NCI-H2029 treated with DMSO at 0.1 percent for 48 hours (cell line): Measurements from ENCODE around the gene DOHH.
"Not testable (repeated sequence)": the region's sequence is repeated elsewhere in the genome, so short reads cannot be mapped to it uniquely, and the experiment has no call there.

ENCODE experiments used
- DNase-seq: peaks from one replicate; lab custom pipeline; 2025; lab: John Stamatoyannopoulos, UW

Gene DOHH

DNA sequence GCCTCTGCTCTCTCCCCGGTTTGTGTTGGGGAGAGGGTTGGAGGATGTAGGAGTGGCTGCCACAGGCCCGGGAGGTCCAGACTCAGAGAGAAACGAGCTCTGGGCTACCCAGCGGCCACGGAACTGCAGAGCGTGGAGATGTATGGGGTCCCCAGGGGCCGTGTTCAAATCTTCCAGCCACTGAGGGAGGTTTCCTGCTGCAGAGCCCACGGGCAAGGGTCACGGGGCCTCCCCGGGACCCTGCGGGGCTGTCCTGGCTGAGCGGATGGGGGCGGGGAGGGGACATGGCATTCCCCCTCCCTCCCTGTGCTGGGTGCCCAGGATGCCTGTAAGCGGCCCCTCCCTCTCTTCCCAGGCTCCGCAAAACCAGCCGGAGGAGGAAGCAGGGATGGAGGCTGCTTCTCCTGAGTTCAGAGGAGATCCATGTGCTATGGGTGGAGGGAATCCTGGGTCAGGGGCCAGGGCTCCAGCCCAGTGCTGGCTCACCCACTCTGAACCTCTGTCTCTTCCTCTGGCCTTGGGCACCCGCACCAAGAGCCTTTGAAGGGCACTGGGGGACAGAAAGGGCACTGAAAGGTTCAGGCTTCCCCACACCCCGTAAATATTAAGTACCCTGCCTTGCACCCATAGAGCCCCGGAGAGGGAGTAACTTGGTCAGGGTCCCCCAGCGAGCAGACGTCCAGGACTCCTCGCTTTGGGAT is 42.8 kb downstream of the DOHH start:
- no peak for DNase-seq

DNA sequence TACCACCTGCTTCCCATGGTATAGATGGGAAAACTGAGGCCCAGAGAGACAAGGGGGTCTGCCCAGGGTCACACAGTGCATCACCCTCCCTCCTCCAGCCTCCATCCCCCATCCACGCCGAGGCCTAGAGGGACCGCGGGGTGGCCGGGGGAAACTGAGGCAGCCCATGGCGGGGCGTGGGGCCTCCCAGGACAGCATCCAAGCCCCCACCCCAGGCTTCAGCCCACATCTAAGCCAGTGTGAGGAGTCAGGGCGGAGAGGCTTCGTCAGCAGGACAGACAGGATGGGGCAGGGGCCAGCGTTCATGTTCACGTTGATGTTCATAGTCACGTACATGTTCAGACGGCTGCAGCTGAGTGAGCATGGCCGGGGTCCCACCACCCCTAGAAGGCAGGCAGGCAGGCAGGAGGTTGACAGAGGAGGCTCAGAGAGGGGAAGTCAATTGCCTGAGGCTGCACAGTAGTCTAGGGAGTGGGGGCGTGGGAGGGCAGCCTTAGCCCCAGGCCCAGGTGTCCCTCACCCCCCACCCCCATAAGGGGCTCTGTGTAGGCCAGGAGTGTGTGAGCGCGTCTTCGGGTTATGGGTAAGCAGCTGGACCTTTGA is 43.4 kb downstream of the DOHH start:
- no peak for DNase-seq

- DNase-seq, result no peak
Measured at GRCh38 chr19:3455960-3456601, 44.4 kb downstream of the DOHH start.

DNA sequence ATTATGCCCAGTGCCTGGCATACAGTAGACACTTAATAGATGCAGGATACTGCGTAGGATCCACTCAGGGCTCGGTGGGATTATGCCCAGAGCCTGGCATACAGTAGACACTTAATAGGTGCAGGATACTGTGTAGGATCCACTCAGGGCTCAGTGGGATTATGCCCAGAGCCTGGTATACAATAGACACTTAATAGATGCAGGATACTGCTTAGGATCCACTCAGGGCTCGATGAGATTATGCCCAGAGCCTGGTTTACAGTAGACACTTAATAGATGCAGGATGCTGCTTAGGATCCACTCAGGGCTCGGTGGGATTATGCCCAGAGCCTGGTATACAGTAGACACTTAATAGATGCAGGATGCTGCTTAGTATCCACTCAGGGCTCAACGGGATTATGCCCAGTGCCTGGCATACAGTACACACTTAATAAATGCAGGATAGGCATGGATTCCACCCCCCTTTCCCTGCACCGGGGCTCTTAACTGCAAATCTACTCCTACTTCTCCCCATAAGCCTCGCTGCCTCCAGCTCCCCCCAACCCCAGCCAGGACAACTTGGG is 45.0 kb downstream of the DOHH start:
- no peak for DNase-seq

DNA sequence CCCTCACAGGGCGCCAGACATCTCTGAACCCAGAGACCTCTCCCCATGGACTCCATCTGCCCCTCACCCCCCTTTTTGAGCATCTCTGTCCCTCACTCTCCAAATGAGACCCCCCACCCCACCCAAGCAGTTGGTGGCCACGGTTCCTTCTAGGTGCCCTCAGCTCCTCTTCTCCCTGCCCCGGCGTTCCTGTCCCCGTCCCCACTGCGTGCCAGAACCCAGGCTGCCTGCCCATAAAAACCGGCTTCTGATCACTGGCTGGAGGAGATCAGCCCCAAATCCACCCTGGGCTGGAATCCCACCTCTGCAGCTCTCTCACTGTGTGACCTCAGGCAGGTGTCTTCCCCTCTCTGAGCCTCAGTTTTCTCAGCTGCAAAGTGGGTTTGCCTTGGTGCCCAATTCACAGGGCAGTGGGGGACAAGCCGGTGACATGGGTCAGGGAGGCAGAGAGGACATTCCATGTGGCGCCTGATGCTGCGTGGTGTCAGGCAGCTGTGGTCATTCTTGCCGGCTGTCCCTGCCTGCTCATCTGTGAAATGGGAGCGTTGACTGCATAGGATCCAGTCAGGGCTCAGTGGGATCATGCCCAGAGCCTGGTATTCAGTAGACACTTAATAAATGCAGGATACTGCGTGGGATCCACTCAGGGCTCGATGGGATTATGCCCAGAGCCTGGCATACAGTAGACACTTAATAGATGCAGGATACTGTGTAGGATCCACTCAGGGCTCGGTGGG is 45.6 kb downstream of the DOHH start:
- no peak for DNase-seq

GRCh38 chr19:3453840-3454239 is 46.6 kb downstream of the DOHH start:
- no peak for DNase-seq

GRCh38 chr19:3452942-3453214 is 47.6 kb downstream of the DOHH start:
- not testable (repeated sequence) for DNase-seq

- DNase-seq, result no peak
Measured at GRCh38 chr19:3452171-3452941, 48.1 kb downstream of the DOHH start.

- DNase-seq, result no peak
Measured at GRCh38 chr19:3451451-3451866, 49.0 kb downstream of the DOHH start.

- no peak for DNase-seq
Measured at GRCh38 chr19:3450796-3451411, 49.6 kb downstream of the DOHH start.

- no peak for DNase-seq
Measured at GRCh38 chr19:3448616-3449334, 51.7 kb downstream of the DOHH start.

GRCh38 chr19:3446657-3447056 is 53.8 kb downstream of the DOHH start:
- DNase-seq, result not testable (repeated sequence)

- no peak for DNase-seq
Measured at GRCh38 chr19:3444695-3445234, 55.7 kb downstream of the DOHH start.

DNA sequence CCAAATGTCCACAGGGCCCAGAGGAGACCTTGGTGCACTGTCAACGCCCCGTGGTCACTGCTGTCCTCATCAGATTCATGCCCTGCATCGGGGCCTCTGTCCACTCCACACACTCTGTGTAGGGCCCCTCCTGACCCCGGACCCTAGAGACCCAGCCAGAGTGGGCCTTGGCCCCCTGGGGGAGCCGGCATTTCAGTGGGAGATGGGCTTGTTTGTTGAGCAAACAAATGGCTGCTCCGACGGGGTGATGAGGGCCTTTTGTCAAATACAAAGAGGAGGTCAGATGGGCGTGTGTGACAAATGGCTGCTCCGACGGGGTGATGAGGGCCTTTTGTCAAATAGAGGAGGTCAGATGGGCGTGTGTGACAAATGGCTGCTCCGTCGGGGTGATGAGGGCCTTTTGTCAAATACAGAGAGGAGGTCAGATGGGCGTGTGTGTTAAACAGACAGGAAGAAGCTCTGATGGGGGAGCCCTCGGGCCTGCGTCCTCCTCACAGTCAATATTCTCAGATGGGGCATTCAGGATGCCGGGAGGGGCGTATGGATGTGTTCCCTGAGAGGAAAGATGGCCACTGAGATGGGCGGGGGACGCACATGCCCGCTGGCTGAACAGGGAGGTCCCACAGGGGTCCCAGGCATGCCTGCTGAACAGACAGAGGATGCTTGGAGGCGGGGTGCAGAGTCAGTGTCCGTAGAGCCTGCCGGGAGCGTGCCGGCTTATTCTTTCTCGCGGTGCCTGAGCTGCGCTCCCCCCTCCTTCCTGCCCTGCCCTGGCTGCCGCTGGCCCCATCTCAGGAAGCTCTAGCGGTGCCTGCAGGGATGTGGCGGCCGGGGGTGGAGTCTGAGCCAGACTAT is 56.4 kb downstream of the DOHH start:
- no peak for DNase-seq

DNA sequence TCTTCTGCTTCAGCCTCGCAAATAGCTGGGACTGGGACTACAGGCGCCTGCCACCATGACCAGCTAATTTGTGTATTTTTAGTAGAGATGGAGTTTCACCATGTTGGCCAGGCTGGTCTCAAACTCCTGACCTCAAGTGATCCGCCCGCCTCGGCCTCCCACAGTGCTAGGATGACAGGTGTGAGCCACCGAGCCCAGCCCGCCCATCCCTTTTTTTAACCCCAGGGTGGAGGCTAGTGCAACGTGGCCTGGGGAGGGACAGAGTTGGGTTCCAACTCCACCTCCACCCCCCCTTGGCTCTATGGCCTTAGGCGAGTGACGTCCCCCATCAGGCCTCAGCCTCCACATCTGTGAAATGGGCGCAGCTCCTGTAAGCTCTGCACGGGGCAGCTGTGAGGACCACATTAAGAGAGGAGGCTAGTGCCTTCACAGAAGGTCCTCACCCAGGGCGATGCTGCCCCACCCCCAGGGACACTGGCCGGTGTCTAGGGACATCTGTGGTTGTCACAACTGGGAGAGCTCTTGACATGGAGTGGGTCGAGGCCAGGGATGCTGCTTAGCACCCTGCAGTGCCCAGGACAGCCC is 57.9 kb downstream of the DOHH start:
- DNase-seq, result no peak

- DNase-seq, result no peak
Measured at GRCh38 chr19:3441986-3442329, 58.5 kb downstream of the DOHH start.

DNA sequence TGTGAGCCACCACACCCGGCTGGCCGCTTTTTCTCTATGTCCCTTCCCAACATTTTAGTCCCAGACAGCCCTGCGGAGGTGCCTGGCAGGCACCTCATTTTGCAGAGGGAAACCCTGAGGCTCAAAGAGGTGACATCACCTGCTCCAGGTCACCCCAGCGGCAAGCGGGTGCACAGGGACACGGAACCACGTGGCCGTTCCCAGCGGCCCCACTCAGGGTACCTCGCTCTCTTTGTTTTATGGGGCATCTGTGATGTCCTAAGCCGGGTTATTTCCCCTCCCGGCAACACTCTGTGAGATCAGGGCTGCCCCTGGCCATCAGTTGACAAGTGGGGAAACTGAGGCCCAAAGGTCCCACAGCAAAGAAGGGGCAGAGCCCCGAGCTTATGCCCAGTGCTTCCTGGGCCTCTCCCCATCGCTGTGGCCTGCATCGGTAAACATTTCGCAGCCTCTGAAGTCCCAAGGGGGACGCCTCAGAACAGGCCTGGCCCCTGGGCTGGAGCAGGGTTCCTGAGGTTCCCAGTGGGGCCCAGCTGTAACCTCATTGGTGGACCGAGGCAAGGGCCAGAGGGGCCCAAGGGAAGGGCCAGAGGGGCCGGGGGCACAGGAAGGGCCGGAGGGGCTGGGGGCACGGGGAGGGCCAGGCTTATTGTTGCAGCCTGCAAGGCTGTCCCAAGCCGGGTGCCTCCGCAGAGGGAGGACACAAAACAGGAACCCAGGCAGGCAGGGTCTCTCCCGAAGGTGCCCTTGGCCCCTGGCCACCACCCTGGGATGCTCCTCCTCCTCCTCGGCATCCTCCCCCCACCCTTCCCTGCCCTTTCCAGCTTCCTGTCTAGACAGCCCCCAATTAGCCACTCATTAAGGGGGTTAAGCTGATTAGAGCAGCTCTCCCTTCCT is 59.1 kb downstream of the DOHH start:
- DNase-seq, result no peak
